GM12878 (cell line): Measurements from ENCODE around the gene CHCHD6. TPM values are rescaled to one million over a fixed set of nuclear protein-coding genes. Genes with fewer than 3 reads are reported as not detected.

Experiments used
- BCL11A ChIP-seq: IDR thresholded peaks from 2 replicates; pipeline ENCODE4 v1.6.1; 2011; ENCODE audit warnings: low read depth, low read length
- BRCA1 ChIP-seq: IDR thresholded peaks from 2 replicates; pipeline ENCODE4 v1.6.1; 2011; ENCODE audit warnings: low read depth, low read length, improper control_type of control experiment
- CBX5 ChIP-seq: sonication (generic); IDR thresholded peaks from 2 replicates; pipeline ENCODE4 v1.6.1; 2016; ENCODE audit warnings: low read depth, moderate library complexity, mild to moderate bottlenecking, inconsistent platforms
- CEBPB ChIP-seq, 2 experiments: fragments of 150-350 bp in 1 of 2; IDR thresholded peaks; 2 replicates each; pipeline ENCODE4 v1.6.1; 2012 to 2014; ENCODE audit warnings: low read depth in 2 of 2, low read length in 2 of 2, borderline replicate concordance in 1 of 2, inconsistent platforms in 1 of 2
- CHD1 ChIP-seq: IDR thresholded peaks from 2 replicates; pipeline ENCODE4 v1.6.1; 2012; ENCODE audit warnings: low read depth, low read length, improper control_type of control experiment
- CHD2 ChIP-seq: IDR thresholded peaks from 2 replicates; pipeline ENCODE4 v1.6.1; 2011; ENCODE audit warnings: low read depth, low read length, improper control_type of control experiment, borderline replicate concordance
- CREM ChIP-seq: IDR thresholded peaks from 2 replicates; pipeline ENCODE4 v1.6.1; 2014; ENCODE audit warnings: antibody characterized with exemption, low read depth
- DPF2 ChIP-seq: fragments of 450-650 bp; IDR thresholded peaks from 2 replicates; pipeline ENCODE4 v1.6.1; 2017; ENCODE audit warnings: mild to moderate bottlenecking
- EP300 ChIP-seq, 2 experiments: fragments of 150-350 bp in 1 of 2; IDR thresholded peaks; 2 replicates each; pipeline ENCODE4 v1.6.1; 2011 to 2012; ENCODE audit warnings: low read depth in 2 of 2, low read length in 2 of 2, borderline replicate concordance in 1 of 2, improper control_type of control experiment in 1 of 2, inconsistent platforms in 1 of 2; ENCODE audit not compliant: control insufficient read depth in 1 of 2
- FOXM1 ChIP-seq: IDR thresholded peaks from 2 replicates; pipeline ENCODE4 v1.6.1; 2012; ENCODE audit warnings: low read depth, mild to moderate bottlenecking, inconsistent platforms, low read length, moderate library complexity
- HDAC6 ChIP-seq: fragments of 200-600 bp; sonication (generic); IDR thresholded peaks from one replicate; pipeline ENCODE4 v1.8.0; 2017; ENCODE audit warnings: antibody characterized with exemption; ENCODE audit not compliant: unreplicated experiment
- KAT2A ChIP-seq: conservative IDR thresholded peaks from 2 replicates; pipeline ENCODE4 v1.6.1; 2011; ENCODE audit warnings: low read depth, low read length; ENCODE audit not compliant: control insufficient read depth
- MEF2B ChIP-seq: fragments of 450-650 bp; IDR thresholded peaks from 2 replicates; pipeline ENCODE4 v1.6.1; 2018; ENCODE audit warnings: mild to moderate bottlenecking, moderate library complexity; ENCODE audit not compliant: partially characterized antibody, poor library complexity, severe bottlenecking
- NR2C1 ChIP-seq: fragments of 450-650 bp; IDR thresholded peaks from 2 replicates; pipeline ENCODE4 v1.6.1; 2017; ENCODE audit warnings: antibody characterized with exemption, mild to moderate bottlenecking, moderate library complexity
- NR2C2 ChIP-seq: IDR thresholded peaks from 2 replicates; pipeline ENCODE4 v1.6.1; 2011; ENCODE audit warnings: borderline replicate concordance, low read depth; ENCODE audit not compliant: control insufficient read depth, insufficient read length
- NR2F1 ChIP-seq: fragments of 450-650 bp; conservative IDR thresholded peaks from 2 replicates; pipeline ENCODE4 v1.6.1; 2017; ENCODE audit warnings: mild to moderate bottlenecking
- SIX5 ChIP-seq: IDR thresholded peaks from 2 replicates; pipeline ENCODE4 v1.6.1; 2011; ENCODE audit warnings: mild to moderate bottlenecking, low read depth, low read length, moderate library complexity; ENCODE audit not compliant: severe bottlenecking
- SPI1 ChIP-seq: IDR thresholded peaks from 2 replicates; pipeline ENCODE4 v1.6.1; 2011; ENCODE audit warnings: low read depth, mild to moderate bottlenecking, low read length, moderate library complexity, borderline replicate concordance; ENCODE audit not compliant: insufficient read depth
- ZZZ3 ChIP-seq: IDR thresholded peaks from 2 replicates; pipeline ENCODE4 v1.6.1; 2011; ENCODE audit warnings: low read depth; ENCODE audit not compliant: control insufficient read depth, insufficient read length
- polyA plus RNA-seq, 11 experiments: library from polyadenylated mRNA; depleted of rRNA in 4 of 11; unstranded in 6 of 11; stranded (reverse) in 5 of 11; fragments of >200 nt; fragmentation: Nextera tagmentation in 4 of 11; fragmentation: Illumina TruSeq in 1 of 11; extraction: Ambion mirVana in 4 of 11; extraction: Trizol in 1 of 11; gene quantifications; 1 replicate in 1 of 11; 2 replicates in 10 of 11; pipeline versions ENCODE4 v1.2.1 to v1.2.3, GENCODE V29; 2011 to 2016; ENCODE audit warnings: inconsistent platforms in 2 of 11, missing spikeins in 2 of 11, low read depth in 1 of 11
- total RNA-seq, 4 experiments: library from RNA; depleted of rRNA in 3 of 4; stranded (reverse); fragments of >200 nt in 3 of 4; fragmentation: Illumina TruSeq in 1 of 4; extraction: Trizol in 1 of 4; gene quantifications; 2 replicates each; pipeline versions ENCODE4 v1.2.1 to v1.2.3, GENCODE V29; 2013 to 2021
- TF ChIP-seq, protein P1 (sequence below), 3 experiments: IDR thresholded peaks in 2 of 3; conservative IDR thresholded peaks in 1 of 3; 2 replicates each; pipeline ENCODE4 v1.5.1; 2011; ENCODE audit warnings: low read depth in 3 of 3, low read length in 3 of 3, mild to moderate bottlenecking in 3 of 3, control low read depth in 2 of 3, moderate library complexity in 2 of 3, inconsistent platforms in 1 of 3, mixed read lengths in 1 of 3; ENCODE audit not compliant: control insufficient read depth in 2 of 3, insufficient read depth in 1 of 3; ENCODE audit errors: extremely low read depth in 1 of 3
- TF ChIP-seq, protein P2 (sequence below): fragments of 450-650 bp; IDR thresholded peaks from 2 replicates; pipeline ENCODE4 v1.6.1; 2017; ENCODE audit warnings: mild to moderate bottlenecking
- TF ChIP-seq, protein P3 (sequence below): fragments of 450-650 bp; IDR thresholded peaks from 2 replicates; pipeline ENCODE4 v1.6.1; 2017; ENCODE audit warnings: antibody characterized with exemption, mild to moderate bottlenecking, moderate library complexity
- TF ChIP-seq, protein P4 (sequence below): fragments of 450-650 bp; IDR thresholded peaks from 2 replicates; pipeline ENCODE4 v1.6.1; 2016; ENCODE audit warnings: mild to moderate bottlenecking

Gene CHCHD6
- total and polyA plus RNA-seq, 10 of the 15 experiments (the other 5 are each of a cell fraction or from before 2014, with no cell fraction given) = 2.7 to 16.7 (median 12.3) TPM

DNA sequence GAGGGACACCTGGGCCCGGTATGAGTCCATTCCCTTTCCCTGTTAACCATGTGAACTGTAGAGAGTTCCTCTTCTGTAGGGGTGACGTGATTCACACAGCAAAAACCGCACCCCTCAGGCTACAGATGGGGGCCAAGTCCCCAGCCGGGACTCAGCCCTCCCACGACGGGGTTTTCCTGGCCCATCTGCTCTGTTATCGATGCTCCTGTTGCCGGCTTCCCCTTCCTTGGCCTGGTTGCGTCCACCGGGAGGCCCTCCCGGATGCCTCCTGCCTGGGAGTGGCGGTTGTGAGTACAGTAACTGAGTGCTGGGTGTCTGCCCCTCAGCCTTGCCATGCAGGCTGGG, 278.1 kb downstream of the CHCHD6 start (continued):
- TF ChIP-seq, protein P1, sequence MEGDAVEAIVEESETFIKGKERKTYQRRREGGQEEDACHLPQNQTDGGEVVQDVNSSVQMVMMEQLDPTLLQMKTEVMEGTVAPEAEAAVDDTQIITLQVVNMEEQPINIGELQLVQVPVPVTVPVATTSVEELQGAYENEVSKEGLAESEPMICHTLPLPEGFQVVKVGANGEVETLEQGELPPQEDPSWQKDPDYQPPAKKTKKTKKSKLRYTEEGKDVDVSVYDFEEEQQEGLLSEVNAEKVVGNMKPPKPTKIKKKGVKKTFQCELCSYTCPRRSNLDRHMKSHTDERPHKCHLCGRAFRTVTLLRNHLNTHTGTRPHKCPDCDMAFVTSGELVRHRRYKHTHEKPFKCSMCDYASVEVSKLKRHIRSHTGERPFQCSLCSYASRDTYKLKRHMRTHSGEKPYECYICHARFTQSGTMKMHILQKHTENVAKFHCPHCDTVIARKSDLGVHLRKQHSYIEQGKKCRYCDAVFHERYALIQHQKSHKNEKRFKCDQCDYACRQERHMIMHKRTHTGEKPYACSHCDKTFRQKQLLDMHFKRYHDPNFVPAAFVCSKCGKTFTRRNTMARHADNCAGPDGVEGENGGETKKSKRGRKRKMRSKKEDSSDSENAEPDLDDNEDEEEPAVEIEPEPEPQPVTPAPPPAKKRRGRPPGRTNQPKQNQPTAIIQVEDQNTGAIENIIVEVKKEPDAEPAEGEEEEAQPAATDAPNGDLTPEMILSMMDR (IDR thresholded peaks at IDR 0.05 in 2 of 3, conservative IDR thresholded peaks at IDR 0.05 in 1 of 3; ENCODE audit: control insufficient read depth in 2 of 3, extremely low read depth in 1 of 3, insufficient read depth in 1 of 3, low read depth in 3 of 3, low read length in 3 of 3) = no peak
- peak; percentile 24; the same call in 1 of the 2 replicates for TF ChIP-seq BCL11A
- TF ChIP-seq CHD1 = no peak
- TF ChIP-seq FOXM1 = no peak
- TF ChIP-seq SPI1 = peak; percentile 82
- TF ChIP-seq NR2F1 = 0 out of 2 replicates have a peak, but pooled peaks have one; percentile 23
- TF ChIP-seq EP300 (IDR thresholded peaks at IDR 0.05; ENCODE audit: borderline replicate concordance in 1 of 2, control insufficient read depth in 1 of 2, low read depth in 2 of 2, low read length in 2 of 2) = peak in 1 of 2 experiments; percentile 51; a peak in 1 of 4 replicates
- 0 out of 2 replicates have a peak, but pooled peaks have one; percentile 97 for TF ChIP-seq DPF2
- TF ChIP-seq CBX5 = no peak
- TF ChIP-seq NR2C1 = no peak
- peak; percentile 65 for TF ChIP-seq MEF2B
- TF ChIP-seq NR2C2 = no peak
- TF ChIP-seq HDAC6 = no peak
- TF ChIP-seq, protein P2, sequence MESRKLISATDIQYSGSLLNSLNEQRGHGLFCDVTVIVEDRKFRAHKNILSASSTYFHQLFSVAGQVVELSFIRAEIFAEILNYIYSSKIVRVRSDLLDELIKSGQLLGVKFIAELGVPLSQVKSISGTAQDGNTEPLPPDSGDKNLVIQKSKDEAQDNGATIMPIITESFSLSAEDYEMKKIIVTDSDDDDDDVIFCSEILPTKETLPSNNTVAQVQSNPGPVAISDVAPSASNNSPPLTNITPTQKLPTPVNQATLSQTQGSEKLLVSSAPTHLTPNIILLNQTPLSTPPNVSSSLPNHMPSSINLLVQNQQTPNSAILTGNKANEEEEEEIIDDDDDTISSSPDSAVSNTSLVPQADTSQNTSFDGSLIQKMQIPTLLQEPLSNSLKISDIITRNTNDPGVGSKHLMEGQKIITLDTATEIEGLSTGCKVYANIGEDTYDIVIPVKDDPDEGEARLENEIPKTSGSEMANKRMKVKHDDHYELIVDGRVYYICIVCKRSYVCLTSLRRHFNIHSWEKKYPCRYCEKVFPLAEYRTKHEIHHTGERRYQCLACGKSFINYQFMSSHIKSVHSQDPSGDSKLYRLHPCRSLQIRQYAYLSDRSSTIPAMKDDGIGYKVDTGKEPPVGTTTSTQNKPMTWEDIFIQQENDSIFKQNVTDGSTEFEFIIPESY = no peak
- peak; percentile 44; the same call in 1 of the 2 replicates for TF ChIP-seq CREM
- TF ChIP-seq CEBPB (IDR thresholded peaks at IDR 0.05; ENCODE audit: borderline replicate concordance in 1 of 2, low read depth in 2 of 2, low read length in 2 of 2) = no peak
- no peak for TF ChIP-seq ZZZ3
- no peak for TF ChIP-seq BRCA1
- TF ChIP-seq, protein P3, sequence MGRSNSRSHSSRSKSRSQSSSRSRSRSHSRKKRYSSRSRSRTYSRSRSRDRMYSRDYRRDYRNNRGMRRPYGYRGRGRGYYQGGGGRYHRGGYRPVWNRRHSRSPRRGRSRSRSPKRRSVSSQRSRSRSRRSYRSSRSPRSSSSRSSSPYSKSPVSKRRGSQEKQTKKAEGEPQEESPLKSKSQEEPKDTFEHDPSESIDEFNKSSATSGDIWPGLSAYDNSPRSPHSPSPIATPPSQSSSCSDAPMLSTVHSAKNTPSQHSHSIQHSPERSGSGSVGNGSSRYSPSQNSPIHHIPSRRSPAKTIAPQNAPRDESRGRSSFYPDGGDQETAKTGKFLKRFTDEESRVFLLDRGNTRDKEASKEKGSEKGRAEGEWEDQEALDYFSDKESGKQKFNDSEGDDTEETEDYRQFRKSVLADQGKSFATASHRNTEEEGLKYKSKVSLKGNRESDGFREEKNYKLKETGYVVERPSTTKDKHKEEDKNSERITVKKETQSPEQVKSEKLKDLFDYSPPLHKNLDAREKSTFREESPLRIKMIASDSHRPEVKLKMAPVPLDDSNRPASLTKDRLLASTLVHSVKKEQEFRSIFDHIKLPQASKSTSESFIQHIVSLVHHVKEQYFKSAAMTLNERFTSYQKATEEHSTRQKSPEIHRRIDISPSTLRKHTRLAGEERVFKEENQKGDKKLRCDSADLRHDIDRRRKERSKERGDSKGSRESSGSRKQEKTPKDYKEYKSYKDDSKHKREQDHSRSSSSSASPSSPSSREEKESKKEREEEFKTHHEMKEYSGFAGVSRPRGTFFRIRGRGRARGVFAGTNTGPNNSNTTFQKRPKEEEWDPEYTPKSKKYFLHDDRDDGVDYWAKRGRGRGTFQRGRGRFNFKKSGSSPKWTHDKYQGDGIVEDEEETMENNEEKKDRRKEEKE = no peak
- TF ChIP-seq KAT2A = no peak
- TF ChIP-seq SIX5 = no peak
- TF ChIP-seq CHD2 = 0 out of 2 replicates have a peak, but pooled peaks have one; percentile 18
- TF ChIP-seq, protein P4, sequence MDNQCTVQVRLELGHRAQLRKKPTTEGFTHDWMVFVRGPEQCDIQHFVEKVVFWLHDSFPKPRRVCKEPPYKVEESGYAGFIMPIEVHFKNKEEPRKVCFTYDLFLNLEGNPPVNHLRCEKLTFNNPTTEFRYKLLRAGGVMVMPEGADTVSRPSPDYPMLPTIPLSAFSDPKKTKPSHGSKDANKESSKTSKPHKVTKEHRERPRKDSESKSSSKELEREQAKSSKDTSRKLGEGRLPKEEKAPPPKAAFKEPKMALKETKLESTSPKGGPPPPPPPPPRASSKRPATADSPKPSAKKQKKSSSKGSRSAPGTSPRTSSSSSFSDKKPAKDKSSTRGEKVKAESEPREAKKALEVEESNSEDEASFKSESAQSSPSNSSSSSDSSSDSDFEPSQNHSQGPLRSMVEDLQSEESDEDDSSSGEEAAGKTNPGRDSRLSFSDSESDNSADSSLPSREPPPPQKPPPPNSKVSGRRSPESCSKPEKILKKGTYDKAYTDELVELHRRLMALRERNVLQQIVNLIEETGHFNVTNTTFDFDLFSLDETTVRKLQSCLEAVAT = peak; percentile 84
